Mesodermal cell (in vitro differentiated cells): Measurements from ENCODE around the gene HDHD3.
"Not testable (repeated sequence)": the region's sequence is repeated elsewhere in the genome, so short reads cannot be mapped to it uniquely, and the experiment has no call there.

Source experiments
- H3K27ac ChIP-seq: 2 replicates; pipeline ENCODE4 v1.7.0; 2013; ENCODE audit warnings: mild to moderate bottlenecking, low read depth, low read length, moderate library complexity; ENCODE audit not compliant: severe bottlenecking
- H3K36me3 ChIP-seq: 2 replicates; pipeline ENCODE4 v1.7.1; 2013; ENCODE audit warnings: mild to moderate bottlenecking, low read length, moderate library complexity; ENCODE audit not compliant: control insufficient read depth, insufficient read depth
- H3K4me1 ChIP-seq: one replicate; pipeline ENCODE4 v1.7.1; 2013; ENCODE audit warnings: mild to moderate bottlenecking, low read length; ENCODE audit not compliant: insufficient read depth, control insufficient read depth, poor library complexity, severe bottlenecking
- H3K4me3 ChIP-seq: 2 replicates; pipeline ENCODE4 v1.7.0; 2013; ENCODE audit warnings: low read length, control low read depth, mild to moderate bottlenecking; ENCODE audit not compliant: insufficient read depth, poor library complexity, severe bottlenecking; ENCODE audit errors: extremely low read depth
- H3K9me3 ChIP-seq: 2 replicates; pipeline ENCODE4 v1.7.1; 2013; ENCODE audit warnings: mild to moderate bottlenecking, low read length, moderate library complexity; ENCODE audit not compliant: control insufficient read depth
- WGBS, 2 experiments: methylation state at CpG; one replicate each; pipeline ENCODE4 v1.1.5; 2013; ENCODE audit warnings: missing lambda C conversion rate in 2 of 2; ENCODE audit not compliant: insufficient coverage in 2 of 2; 5-methylcytosine and 5-hydroxymethylcytosine counted together

HDHD3 gene

GRCh38 chr9:113388833-113389232, 12.0 kb upstream of the HDHD3 start:
- H3K4me3 ChIP-seq = no peak overlapping the region
- H3K36me3 ChIP-seq = peaks cover 64% of the 10 kb centered on the region
- 95% methylated on average over 13 of the region's 13 CpGs for WGBS, 2 experiments
- no peaks in the 10 kb centered on the region for H3K9me3 ChIP-seq
- H3K27ac ChIP-seq = no peak overlapping the region
- H3K4me1 ChIP-seq = no peaks in the 10 kb centered on the region

- Histone ChIP-seq H3K27ac (peak overlapping the region; percentile 29), H3K4me1 (no peaks in the 10 kb centered on the region), H3K36me3 (peaks cover 57% of the 10 kb centered on the region), H3K4me3 (no peak overlapping the region), H3K9me3 (no peaks in the 10 kb centered on the region)
- 89 to 95% methylated on average over 8 of the region's 9 CpGs for WGBS, 2 experiments
These were observed 10.9 kb upstream of the HDHD3 start for GRCh38 chr9:113387560-113388230.

- Histone ChIP-seq H3K27ac (no peak overlapping the region), H3K4me3 (no peak overlapping the region), H3K4me1 (no peaks in the 10 kb centered on the region), H3K9me3 (no peaks in the 10 kb centered on the region), H3K36me3 (peaks cover 50% of the 10 kb centered on the region)
- WGBS, 2 experiments = 84 to 86% methylated on average over 3 of the region's 4 CpGs
These were observed 10.0 kb upstream of the HDHD3 start for GRCh38 chr9:113386571-113387393.

- WGBS, 2 experiments = 93% methylated on average over 3 to 8 of the region's 8 CpGs
- Histone ChIP-seq H3K36me3 (peaks cover 13% of the 10 kb centered on the region), H3K27ac (no peak overlapping the region), H3K4me1 (peaks cover 4% of the 10 kb centered on the region), H3K4me3 (no peak overlapping the region), H3K9me3 (no peaks in the 10 kb centered on the region)
These were observed 5.2 kb upstream of the HDHD3 start for GRCh38 chr9:113381909-113382411.

- WGBS, 2 experiments = 66 to 85% methylated on average over 2 to 4 of the region's 7 CpGs
These were observed 4.7 kb upstream of the HDHD3 start for GRCh38 chr9:113381441-113381840.

GRCh38 chr9:113380869-113381378, 4.1 kb upstream of the HDHD3 start:
- Histone ChIP-seq H3K4me3 (no peak overlapping the region), H3K36me3 (peaks cover 2% of the 10 kb centered on the region), H3K9me3 (no peaks in the 10 kb centered on the region), H3K4me1 (peaks cover 4% of the 10 kb centered on the region), H3K27ac (no peak overlapping the region)
- no CpG with 5 or more reads among the region's 1 CpG for WGBS, 2 experiments

More at GRCh38 chr9:113381441-113381840, 4.7 kb upstream of the HDHD3 start:
- H3K4me3 ChIP-seq, H3K4me1 ChIP-seq, H3K9me3 ChIP-seq, H3K36me3 ChIP-seq, H3K27ac ChIP-seq: not testable (repeated sequence)

GRCh38 chr9:113379829-113380210, 3.0 kb upstream of the HDHD3 start:
- H3K9me3 ChIP-seq, H3K27ac ChIP-seq, H3K4me1 ChIP-seq, H3K4me3 ChIP-seq, H3K36me3 ChIP-seq: not testable (repeated sequence)
- 83 to 85% methylated on average over 2 of the region's 2 CpGs for WGBS, 2 experiments

GRCh38 chr9:113379094-113379828, 2.5 kb upstream of the HDHD3 start:
- not testable (repeated sequence) for H3K4me3 ChIP-seq, H3K4me1 ChIP-seq, H3K27ac ChIP-seq, H3K9me3 ChIP-seq, H3K36me3 ChIP-seq
- WGBS, 2 experiments = 82 to 85% methylated on average over 15 to 18 of the region's 24 CpGs

- H3K27ac ChIP-seq = no peak overlapping the region
These were observed 1.4 kb downstream of the HDHD3 start for GRCh38 chr9:113375057-113376023.

More at GRCh38 chr9:113375057-113376023, 1.4 kb downstream of the HDHD3 start:
- Histone ChIP-seq H3K4me1 (peaks cover 4% of the 10 kb centered on the region), H3K36me3 (peaks cover 14% of the 10 kb centered on the region), H3K9me3 (no peaks in the 10 kb centered on the region), H3K4me3 (peak overlapping the region; percentile 62)
- WGBS, 2 experiments = 88 to 95% methylated on average over 2 to 5 of the region's 6 CpGs
